Measurements from ENCODE around the gene RNF225. TPM values are rescaled to one million over a fixed set of nuclear protein-coding genes. Genes with fewer than 3 reads are reported as not detected.

The RNF225 gene
- total and polyA plus RNA-seq, 10 of the 15 experiments (the other 5 are each of a cell fraction or from before 2014, with no cell fraction given) = 0.27 to 0.28 TPM; not detected in 8

DNA sequence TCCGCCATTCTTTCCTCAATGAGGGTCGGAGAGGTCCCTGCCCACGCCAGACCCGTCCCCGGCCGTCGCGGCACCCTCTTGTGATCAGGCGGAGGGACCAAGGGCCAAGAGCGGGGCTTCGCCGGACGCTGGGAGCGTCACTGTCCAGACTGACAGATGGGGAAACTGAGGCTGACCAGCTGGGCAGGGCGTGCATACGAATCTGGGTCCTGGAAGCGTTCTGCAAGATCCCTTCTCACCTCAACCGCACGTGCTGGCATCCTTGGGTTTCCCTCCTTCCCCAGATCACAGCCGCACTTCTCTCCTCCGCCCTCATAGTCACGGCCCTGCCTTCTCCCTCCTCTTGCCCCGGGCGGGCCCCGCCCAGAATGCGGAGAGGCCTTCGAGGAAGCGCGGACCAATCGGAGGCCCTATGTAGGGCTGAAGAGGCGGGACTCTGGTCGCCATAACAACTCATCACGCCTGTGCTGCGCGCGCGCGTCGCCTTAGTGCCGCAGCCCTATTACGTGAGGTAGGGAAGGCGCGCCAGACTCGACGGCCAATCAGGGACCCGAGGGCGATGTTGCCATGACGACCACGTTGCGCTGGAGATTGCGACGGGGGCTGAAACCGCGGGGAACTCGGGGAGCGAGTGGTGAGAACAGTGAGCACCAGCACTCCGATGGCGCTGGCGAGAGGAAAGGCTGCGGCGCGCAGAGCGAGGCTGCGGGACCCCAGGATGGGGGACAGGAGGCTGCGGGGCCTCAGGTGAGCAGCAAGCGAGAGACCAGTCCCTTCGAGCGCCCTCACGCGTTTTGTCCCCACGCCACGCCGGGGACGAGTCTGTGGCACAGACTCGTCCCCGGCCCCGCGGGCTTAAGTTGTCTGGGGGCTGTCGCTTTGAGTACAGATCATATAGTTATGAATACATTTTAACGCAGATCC, 5.7 kb downstream of the RNF225 start (continued):
- no peak; the same call in 1 of the 2 replicates for TF ChIP-seq TBL1XR1 (IDR thresholded peaks at IDR 0.05; ENCODE audit: low read depth, low read length)
- TF ChIP-seq NFYB (IDR thresholded peaks at IDR 0.05; ENCODE audit: insufficient read depth, low read depth, low read length) = peak; percentile 92
- no peak for TF ChIP-seq NBN (IDR thresholded peaks at IDR 0.05)
- peak; percentile 17 for TF ChIP-seq SIX5 (IDR thresholded peaks at IDR 0.05; ENCODE audit: low read depth, low read length, severe bottlenecking)
- TF ChIP-seq ASH2L (IDR thresholded peaks at IDR 0.05; ENCODE audit: borderline replicate concordance, low read depth) = no peak
- TF ChIP-seq RB1 (IDR thresholded peaks at IDR 0.05; ENCODE audit: borderline replicate concordance) = peak; percentile 92
- no peak for TF ChIP-seq NR2C2 (IDR thresholded peaks at IDR 0.05; ENCODE audit: borderline replicate concordance, control insufficient read depth, insufficient read length, low read depth)
- no peak; the same call in 1 of the 2 replicates for TF ChIP-seq SREBF1 (IDR thresholded peaks at IDR 0.05; ENCODE audit: low read length)
- TF ChIP-seq, protein P1, sequence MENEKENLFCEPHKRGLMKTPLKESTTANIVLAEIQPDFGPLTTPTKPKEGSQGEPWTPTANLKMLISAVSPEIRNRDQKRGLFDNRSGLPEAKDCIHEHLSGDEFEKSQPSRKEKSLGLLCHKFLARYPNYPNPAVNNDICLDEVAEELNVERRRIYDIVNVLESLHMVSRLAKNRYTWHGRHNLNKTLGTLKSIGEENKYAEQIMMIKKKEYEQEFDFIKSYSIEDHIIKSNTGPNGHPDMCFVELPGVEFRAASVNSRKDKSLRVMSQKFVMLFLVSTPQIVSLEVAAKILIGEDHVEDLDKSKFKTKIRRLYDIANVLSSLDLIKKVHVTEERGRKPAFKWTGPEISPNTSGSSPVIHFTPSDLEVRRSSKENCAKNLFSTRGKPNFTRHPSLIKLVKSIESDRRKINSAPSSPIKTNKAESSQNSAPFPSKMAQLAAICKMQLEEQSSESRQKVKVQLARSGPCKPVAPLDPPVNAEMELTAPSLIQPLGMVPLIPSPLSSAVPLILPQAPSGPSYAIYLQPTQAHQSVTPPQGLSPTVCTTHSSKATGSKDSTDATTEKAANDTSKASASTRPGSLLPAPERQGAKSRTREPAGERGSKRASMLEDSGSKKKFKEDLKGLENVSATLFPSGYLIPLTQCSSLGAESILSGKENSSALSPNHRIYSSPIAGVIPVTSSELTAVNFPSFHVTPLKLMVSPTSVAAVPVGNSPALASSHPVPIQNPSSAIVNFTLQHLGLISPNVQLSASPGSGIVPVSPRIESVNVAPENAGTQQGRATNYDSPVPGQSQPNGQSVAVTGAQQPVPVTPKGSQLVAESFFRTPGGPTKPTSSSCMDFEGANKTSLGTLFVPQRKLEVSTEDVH (IDR thresholded peaks at IDR 0.05; ENCODE audit: low read depth, partially characterized antibody) = peak; percentile 26
- TF ChIP-seq TCF3 (IDR thresholded peaks at IDR 0.05; ENCODE audit: borderline replicate concordance, insufficient read depth, low read depth, low read length) = no peak
- TF ChIP-seq, protein P2, sequence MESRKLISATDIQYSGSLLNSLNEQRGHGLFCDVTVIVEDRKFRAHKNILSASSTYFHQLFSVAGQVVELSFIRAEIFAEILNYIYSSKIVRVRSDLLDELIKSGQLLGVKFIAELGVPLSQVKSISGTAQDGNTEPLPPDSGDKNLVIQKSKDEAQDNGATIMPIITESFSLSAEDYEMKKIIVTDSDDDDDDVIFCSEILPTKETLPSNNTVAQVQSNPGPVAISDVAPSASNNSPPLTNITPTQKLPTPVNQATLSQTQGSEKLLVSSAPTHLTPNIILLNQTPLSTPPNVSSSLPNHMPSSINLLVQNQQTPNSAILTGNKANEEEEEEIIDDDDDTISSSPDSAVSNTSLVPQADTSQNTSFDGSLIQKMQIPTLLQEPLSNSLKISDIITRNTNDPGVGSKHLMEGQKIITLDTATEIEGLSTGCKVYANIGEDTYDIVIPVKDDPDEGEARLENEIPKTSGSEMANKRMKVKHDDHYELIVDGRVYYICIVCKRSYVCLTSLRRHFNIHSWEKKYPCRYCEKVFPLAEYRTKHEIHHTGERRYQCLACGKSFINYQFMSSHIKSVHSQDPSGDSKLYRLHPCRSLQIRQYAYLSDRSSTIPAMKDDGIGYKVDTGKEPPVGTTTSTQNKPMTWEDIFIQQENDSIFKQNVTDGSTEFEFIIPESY (IDR thresholded peaks at IDR 0.05) = no peak
- no peak for TF ChIP-seq ZSCAN29 (IDR thresholded peaks at IDR 0.05)
- no peak for TF ChIP-seq HDAC6 (IDR thresholded peaks at IDR 0.05; ENCODE audit: unreplicated experiment)
- no peak for TF ChIP-seq NFIC (IDR thresholded peaks at IDR 0.05; ENCODE audit: low read depth, low read length)
- TF ChIP-seq MEF2A (IDR thresholded peaks at IDR 0.05; ENCODE audit: insufficient read depth, low read depth, low read length) = no peak
- peak; percentile 74 for TF ChIP-seq RELA (IDR thresholded peaks at IDR 0.05; ENCODE audit: borderline replicate concordance, partially characterized antibody)
- TF ChIP-seq GABPA (IDR thresholded peaks at IDR 0.05; ENCODE audit: low read depth) = no peak
- peak; percentile 71 to 89; a peak in 3 of 4 replicates for TF ChIP-seq BHLHE40 (IDR thresholded peaks at IDR 0.05; ENCODE audit: borderline replicate concordance in 1 of 2, low read depth in 2 of 2, low read length in 1 of 2)
- no peak for TF ChIP-seq MYC (IDR thresholded peaks at IDR 0.05; ENCODE audit: insufficient read depth, insufficient read length, insufficient replicate concordance, low read length, severe bottlenecking)
- no peak for TF ChIP-seq BRCA1 (IDR thresholded peaks at IDR 0.05; ENCODE audit: low read depth, low read length)
- TF ChIP-seq, protein P3, sequence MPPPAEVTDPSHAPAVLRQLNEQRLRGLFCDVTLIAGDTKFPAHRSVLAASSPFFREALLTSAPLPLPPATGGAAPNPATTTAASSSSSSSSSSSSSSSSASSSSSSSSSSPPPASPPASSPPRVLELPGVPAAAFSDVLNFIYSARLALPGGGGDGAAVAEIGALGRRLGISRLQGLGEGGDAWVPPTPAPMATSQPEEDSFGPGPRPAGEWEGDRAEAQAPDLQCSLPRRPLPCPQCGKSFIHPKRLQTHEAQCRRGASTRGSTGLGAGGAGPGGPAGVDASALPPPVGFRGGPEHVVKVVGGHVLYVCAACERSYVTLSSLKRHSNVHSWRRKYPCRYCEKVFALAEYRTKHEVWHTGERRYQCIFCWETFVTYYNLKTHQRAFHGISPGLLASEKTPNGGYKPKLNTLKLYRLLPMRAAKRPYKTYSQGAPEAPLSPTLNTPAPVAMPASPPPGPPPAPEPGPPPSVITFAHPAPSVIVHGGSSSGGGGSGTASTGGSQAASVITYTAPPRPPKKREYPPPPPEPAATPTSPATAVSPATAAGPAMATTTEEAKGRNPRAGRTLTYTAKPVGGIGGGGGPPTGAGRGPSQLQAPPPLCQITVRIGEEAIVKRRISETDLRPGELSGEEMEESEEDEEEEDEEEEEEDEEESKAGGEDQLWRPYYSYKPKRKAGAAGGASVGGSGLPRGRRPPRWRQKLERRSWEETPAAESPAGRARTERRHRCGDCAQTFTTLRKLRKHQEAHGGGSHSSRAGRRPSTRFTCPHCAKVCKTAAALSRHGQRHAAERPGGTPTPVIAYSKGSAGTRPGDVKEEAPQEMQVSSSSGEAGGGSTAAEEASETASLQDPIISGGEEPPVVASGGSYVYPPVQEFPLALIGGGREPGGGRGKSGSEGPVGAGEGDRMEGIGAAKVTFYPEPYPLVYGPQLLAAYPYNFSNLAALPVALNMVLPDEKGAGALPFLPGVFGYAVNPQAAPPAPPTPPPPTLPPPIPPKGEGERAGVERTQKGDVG (CRISPR knock-in tag; IDR thresholded peaks at IDR 0.05) = no peak
